Dedifferentiated amniotic fluid mesenchymal stem cell (primary cell): ENCODE measurements around the gene TRMT61A.

Source experiments
- DNase-seq: peaks from one replicate; pipeline ENCODE4 v3.0.0-alpha.2; 2016; ENCODE audit errors: extremely low spot score

The TRMT61A gene

GRCh38 chr14:103528587-103529382, at the start of gene TRMT61A:
Gene TRMT61A, plus strand, starts transcription at chr14:103529196. Its CDS starts 783 bp downstream, at chr14:103529979.
- DNase-seq = peak; percentile 86

GRCh38 chr14:103480595-103480994, 48.4 kb upstream of the TRMT61A start:
- no peak for DNase-seq

GRCh38 chr14:103483600-103483999, 45.4 kb upstream of the TRMT61A start:
- peak; percentile 57 for DNase-seq

DNA sequence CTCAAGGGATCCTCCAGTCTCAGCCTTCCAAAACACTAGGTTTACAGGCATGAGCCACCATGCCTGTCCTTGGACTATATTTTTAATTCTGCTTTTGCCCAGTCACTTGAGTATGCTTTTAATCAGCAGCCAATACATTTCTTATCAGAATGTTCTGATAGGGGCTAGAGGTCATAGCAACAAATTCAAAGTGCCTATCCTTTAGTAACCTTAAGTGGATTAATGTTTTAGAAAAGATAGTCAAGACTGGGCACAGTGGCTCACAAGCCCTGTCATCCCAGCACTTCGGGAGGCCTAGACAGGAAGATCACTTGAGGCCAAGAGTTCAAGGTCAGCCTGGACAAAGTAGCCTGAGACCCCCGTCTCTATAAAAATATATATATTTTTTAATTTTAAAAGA, 43.5 kb upstream of the TRMT61A start:
- no peak for DNase-seq

GRCh38 chr14:103488071-103488470, 40.9 kb upstream of the TRMT61A start:
- DNase-seq = no peak

- DNase-seq = peak; percentile 23
Measured at GRCh38 chr14:103488960-103489359, 40.0 kb upstream of the TRMT61A start.

GRCh38 chr14:103489621-103490020, 39.4 kb upstream of the TRMT61A start:
- DNase-seq = no peak

DNA sequence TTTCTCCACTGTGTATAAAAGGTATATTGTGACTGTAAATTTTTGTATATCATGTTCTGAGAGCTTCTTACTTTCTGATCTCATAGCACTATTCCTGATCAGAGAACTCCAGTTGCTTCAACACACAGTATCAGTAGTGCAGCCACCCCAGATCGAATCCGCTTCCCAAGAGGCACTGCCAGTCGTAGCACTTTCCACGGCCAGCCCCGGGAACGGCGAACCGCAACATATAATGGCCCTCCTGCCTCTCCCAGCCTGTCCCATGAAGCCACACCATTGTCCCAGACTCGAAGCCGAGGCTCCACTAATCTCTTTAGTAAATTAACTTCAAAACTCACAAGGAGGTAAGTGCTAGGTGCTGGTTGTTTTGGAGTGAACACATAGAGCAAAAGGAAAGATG, 37.3 kb upstream of the TRMT61A start:
- no peak for DNase-seq

- no peak for DNase-seq
Measured at GRCh38 chr14:103492156-103492925, 36.7 kb upstream of the TRMT61A start.

- DNase-seq = no peak
Measured at GRCh38 chr14:103495854-103496253, 33.1 kb upstream of the TRMT61A start.

DNA sequence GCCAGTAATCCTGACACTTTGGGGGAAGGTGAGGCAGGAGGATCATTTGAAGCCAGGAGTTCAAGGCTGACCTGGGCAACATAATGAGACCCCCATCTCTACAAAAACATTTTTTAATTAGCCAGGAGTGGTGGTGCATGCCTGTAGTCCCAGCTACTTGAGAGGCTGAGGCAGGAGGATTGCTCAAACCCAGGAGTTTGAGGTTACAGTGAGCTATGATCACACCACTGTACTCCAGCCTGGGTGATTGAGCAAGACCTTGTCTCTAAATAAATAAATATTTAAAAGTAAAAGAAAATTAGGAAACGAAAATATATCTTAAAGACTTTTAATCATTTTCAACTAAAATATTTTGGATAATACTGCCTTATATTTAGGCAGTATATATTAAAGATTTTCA, 32.2 kb upstream of the TRMT61A start:
- DNase-seq = no peak

DNA sequence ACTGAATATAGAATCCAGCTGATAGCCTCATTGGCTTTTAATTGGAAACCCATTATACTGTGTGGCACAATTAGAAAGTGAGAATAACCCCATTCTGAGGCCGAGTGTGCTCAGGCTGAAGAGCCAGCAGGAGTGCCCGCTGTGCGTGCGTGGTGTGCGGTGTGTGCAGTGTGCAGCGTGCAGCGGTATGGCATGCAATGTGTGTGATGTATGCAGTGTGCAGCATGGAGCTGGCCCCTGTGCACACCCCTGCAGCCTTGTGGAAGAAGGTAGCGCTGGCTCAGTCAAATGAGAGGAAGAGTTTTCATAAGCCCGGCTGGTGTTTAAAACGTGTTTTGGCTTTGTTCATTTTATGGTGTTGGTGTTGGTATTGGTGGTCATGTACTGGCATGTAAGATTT, 29.3 kb upstream of the TRMT61A start:
- no peak for DNase-seq

- DNase-seq = peak; percentile 83
Measured at GRCh38 chr14:103500148-103500990, 28.6 kb upstream of the TRMT61A start.

- DNase-seq = no peak
Measured at GRCh38 chr14:103501041-103501870, 27.7 kb upstream of the TRMT61A start.

DNA sequence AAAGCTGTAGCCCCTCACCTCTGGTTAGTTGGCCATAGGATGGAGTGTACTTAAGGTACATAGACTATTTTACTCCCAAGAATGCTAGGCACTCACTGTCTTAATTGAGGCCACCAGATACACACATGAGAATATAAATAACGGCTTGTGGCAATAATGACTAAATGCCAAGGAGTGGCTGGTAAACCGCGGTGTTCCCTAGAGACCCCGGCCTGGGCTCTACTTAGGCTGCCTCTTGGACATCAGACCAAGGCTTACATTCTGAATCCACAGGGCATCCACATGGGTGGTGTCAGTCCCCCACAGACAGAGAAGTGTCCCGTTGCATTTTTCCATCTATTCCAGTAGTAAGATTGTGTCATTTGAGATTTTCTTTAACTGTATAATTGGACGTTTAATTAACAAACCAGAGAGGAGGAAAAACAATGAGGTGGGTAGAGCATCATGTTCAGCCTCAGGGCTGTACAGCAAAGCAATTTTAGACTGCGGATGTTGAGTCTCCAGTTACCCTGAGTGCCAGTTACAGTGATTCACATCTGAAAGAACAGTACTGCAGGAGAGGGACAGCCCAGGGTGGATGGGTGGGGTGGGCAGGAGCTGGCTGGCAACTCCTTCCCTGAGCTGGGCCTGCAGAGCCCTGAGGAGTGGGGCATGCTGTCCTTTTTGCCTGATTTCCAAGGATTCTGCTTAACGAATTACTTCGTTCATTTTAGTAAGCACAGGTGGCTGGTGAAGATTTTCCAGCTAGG, 26.9 kb upstream of the TRMT61A start:
- DNase-seq = no peak

DNA sequence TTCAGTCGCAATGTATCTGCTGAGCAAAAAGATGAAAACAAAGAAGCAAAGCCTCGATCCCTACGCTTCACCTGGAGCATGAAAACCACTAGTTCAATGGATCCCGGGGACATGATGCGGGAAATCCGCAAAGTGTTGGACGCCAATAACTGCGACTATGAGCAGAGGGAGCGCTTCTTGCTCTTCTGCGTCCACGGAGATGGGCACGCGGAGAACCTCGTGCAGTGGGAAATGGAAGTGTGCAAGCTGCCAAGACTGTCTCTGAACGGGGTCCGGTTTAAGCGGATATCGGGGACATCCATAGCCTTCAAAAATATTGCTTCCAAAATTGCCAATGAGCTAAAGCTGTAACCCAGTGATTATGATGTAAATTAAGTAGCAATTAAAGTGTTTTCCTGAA, 26.1 kb upstream of the TRMT61A start:
- no peak for DNase-seq

DNA sequence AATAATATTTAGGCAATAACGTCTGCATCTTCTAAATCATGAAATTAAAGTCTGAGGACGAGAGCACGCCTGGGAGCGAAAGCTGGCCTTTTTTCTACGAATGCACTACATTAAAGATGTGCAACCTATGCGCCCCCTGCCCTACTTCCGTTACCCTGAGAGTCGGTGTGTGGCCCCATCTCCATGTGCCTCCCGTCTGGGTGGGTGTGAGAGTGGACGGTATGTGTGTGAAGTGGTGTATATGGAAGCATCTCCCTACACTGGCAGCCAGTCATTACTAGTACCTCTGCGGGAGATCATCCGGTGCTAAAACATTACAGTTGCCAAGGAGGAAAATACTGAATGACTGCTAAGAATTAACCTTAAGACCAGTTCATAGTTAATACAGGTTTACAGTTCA, 25.7 kb upstream of the TRMT61A start:
- DNase-seq = no peak

DNA sequence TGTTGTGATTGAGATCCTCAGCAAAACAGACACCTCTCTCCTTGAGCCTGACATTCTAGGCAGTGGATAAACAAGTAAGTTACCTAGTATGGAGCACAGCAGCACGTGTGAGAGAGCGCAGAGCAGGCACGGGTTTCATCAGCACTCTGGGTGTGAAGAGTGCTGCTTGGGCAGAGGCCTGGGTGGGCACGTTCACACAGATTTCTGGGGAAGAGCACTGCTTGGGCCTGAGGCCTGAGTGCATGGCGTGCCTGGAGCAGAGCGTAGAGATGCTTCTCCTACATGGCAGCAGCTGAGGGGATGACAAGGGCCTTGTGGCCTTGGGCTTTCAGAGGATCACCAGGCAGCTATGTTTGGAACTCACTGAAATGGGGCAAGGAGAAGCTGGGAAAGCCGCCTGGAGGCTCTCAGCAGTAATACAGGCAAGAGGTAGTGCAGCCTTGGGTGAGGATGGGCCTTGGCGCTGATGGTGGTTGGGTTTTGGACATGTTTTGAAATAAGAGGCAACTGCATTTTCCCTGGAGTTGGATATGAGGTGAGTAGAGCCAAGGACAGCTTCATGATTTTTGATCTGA, 23.9 kb upstream of the TRMT61A start:
- no peak for DNase-seq

DNA sequence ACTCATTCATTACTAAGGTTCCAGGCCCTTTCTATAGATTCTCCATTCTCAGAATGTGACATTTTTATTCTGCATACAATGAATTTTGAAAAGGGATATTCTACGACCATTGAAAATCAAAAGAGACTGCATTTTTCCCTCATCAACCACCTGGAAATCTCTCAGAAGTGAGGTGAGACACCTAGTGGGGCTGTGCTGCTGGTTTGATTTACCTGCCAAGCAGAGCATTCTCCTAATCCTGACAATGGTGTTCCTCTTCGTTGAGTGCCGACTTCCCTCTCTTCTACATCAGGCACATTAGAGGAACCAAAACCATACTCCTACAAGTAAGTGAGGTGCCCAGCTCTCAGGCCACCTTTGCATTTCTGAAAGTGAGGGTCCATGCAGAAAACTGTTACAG, 21.2 kb upstream of the TRMT61A start:
- no peak for DNase-seq
